Right lobe of liver (tissue), 4 donors: Measurements from ENCODE around the gene HYAL1.

ENCODE experiments used
- POLR2A ChIP-seq: fragments of 450-650 bp; IDR thresholded peaks from one replicate; pipeline ENCODE4 v1.6.1; 2017; ENCODE audit warnings: antibody characterized with exemption, mild to moderate bottlenecking
- TF ChIP-seq, protein P1 (sequence below), 4 donors: fragments of 200-600 bp in 3 of 4; fragments of 450-650 bp in 1 of 4; IDR thresholded peaks; one replicate each; pipeline versions ENCODE4 v1.5.1 to v1.8.0; 2016 to 2022; ENCODE audit warnings: antibody characterized with exemption in 4 of 4, mild to moderate bottlenecking in 2 of 4
- donor health status: DM: no; HTN: no; CAD: no.
- donor health status: DM: no; HTN: no; CAD: no.
- donor health status: DM: no; HTN: yes; CAD: no.

GRCh38 chr3:50279255-50280016, 23.9 kb downstream of the HYAL1 start:
- TF ChIP-seq, protein P1, sequence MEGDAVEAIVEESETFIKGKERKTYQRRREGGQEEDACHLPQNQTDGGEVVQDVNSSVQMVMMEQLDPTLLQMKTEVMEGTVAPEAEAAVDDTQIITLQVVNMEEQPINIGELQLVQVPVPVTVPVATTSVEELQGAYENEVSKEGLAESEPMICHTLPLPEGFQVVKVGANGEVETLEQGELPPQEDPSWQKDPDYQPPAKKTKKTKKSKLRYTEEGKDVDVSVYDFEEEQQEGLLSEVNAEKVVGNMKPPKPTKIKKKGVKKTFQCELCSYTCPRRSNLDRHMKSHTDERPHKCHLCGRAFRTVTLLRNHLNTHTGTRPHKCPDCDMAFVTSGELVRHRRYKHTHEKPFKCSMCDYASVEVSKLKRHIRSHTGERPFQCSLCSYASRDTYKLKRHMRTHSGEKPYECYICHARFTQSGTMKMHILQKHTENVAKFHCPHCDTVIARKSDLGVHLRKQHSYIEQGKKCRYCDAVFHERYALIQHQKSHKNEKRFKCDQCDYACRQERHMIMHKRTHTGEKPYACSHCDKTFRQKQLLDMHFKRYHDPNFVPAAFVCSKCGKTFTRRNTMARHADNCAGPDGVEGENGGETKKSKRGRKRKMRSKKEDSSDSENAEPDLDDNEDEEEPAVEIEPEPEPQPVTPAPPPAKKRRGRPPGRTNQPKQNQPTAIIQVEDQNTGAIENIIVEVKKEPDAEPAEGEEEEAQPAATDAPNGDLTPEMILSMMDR (IDR thresholded peaks at IDR 0.05) = no peak
- TF ChIP-seq POLR2A = no peak
